PC-3 (cell line): ENCODE measurements around the gene C1QTNF5. TPM values are rescaled to one million over a fixed set of nuclear protein-coding genes. Genes with fewer than 3 reads are reported as not detected.

ENCODE experiments used
- ATAC-seq: fragments of 200-7000 bp; cut with Tn5 transposase; 2 replicates; pipeline ENCODE4 v1.9.1; 2020; ENCODE audit warnings: mild to moderate bottlenecking, moderate library complexity
- BruUV-seq: library from RNA; stranded (reverse); fragments of 400-500 nt; replicated peaks from 2 replicates; lab custom pipeline; 2021; lab: Mats Ljungman, UMichigan
- CTCF ChIA-PET: fragments of 300-600 bp; sonication (Branson Sonifier 250); formaldehyde crosslinking; loops from one replicate; lab custom pipeline; 2022; ENCODE audit warnings: antibody characterized with exemption; lab: Charles Lee
- POLR2A ChIA-PET: fragments of 300-600 bp; sonication (Branson Sonifier 250); formaldehyde crosslinking; loops from one replicate; lab custom pipeline; 2022; ENCODE audit warnings: antibody characterized with exemption; ENCODE audit not compliant: unreplicated experiment; lab: Charles Lee
- DNase-seq: peaks from one replicate; pipeline ENCODE4 v3.0.0-alpha.2; 2015
- H2AFZ ChIP-seq: fragments of 300-600 bp; sonication (generic); 2 replicates; pipeline ENCODE4 v1.6.0; 2016; ENCODE audit warnings: antibody characterized with exemption, low read length
- H3F3A ChIP-seq: fragments of 300-600 bp; sonication (generic); one replicate; pipeline ENCODE4 v1.6.0; 2017; ENCODE audit warnings: antibody characterized with exemption, low read length, control low read depth, mild to moderate bottlenecking; ENCODE audit not compliant: unreplicated experiment
- H3K27ac ChIP-seq: fragments of 300-600 bp; sonication (generic); 2 replicates; pipeline ENCODE4 v1.5.1; 2016; ENCODE audit warnings: mild to moderate bottlenecking, low read length
- H3K27me3 ChIP-seq: fragments of 300-600 bp; sonication (generic); 2 replicates; pipeline ENCODE4 v1.6.1; 2016; ENCODE audit warnings: low read length, mixed read lengths
- H3K36me3 ChIP-seq: fragments of 300-600 bp; sonication (generic); 2 replicates; pipeline ENCODE4 v1.6.1; 2016; ENCODE audit warnings: low read depth, mixed run types, low read length, mixed read lengths
- H3K4me1 ChIP-seq: fragments of 300-600 bp; sonication (generic); 2 replicates; pipeline ENCODE4 v1.5.1; 2016; ENCODE audit warnings: low read length; ENCODE audit not compliant: insufficient read depth
- H3K4me2 ChIP-seq: fragments of 300-600 bp; sonication (generic); 2 replicates; pipeline ENCODE4 v1.6.0; 2016; ENCODE audit warnings: low read length
- H3K4me3 ChIP-seq: fragments of 300-600 bp; sonication (generic); 2 replicates; pipeline ENCODE4 v1.5.1; 2016; ENCODE audit warnings: mild to moderate bottlenecking, low read length, mixed read lengths
- H3K79me2 ChIP-seq: fragments of 300-600 bp; sonication (generic); 2 replicates; pipeline ENCODE4 v1.6.1; 2017; ENCODE audit warnings: low read length, mixed read lengths
- H3K9ac ChIP-seq: fragments of 300-600 bp; sonication (generic); 2 replicates; pipeline ENCODE4 v1.6.0; 2016; ENCODE audit warnings: mild to moderate bottlenecking, low read length
- H3K9me2 ChIP-seq: fragments of 300-600 bp; sonication (generic); replicated peaks from 2 replicates; pipeline ENCODE4 v1.6.1; 2016; ENCODE audit warnings: mixed run types, low read length, mixed read lengths
- H3K9me3 ChIP-seq: fragments of 300-600 bp; sonication (generic); 2 replicates; pipeline ENCODE4 v1.6.1; 2016; ENCODE audit warnings: low read length, mixed read lengths
- H4K20me1 ChIP-seq: fragments of 300-600 bp; sonication (generic); 2 replicates; pipeline ENCODE4 v1.6.1; 2016; ENCODE audit warnings: low read length, mixed read lengths
- CTCF ChIP-seq: fragments of 300-600 bp; sonication (generic); conservative IDR thresholded peaks from 2 replicates; pipeline ENCODE4 v1.5.1; 2017; ENCODE audit warnings: antibody characterized with exemption, low read depth, mild to moderate bottlenecking, low read length
- EZH2 ChIP-seq: fragments of 300-600 bp; sonication (generic); IDR thresholded peaks from one replicate; pipeline ENCODE4 v1.6.1; 2017; ENCODE audit warnings: antibody characterized with exemption, mild to moderate bottlenecking, low read length; ENCODE audit not compliant: unreplicated experiment
- EZH2phosphoT487 ChIP-seq: fragments of 300-600 bp; sonication (generic); IDR thresholded peaks from 2 replicates; pipeline ENCODE4 v1.6.1; 2018; ENCODE audit warnings: mild to moderate bottlenecking, antibody characterized with exemption, low read length, borderline replicate concordance
- intact Hi-C: fragments of 100-400 bp; cut with micrococcal nuclease; formaldehyde crosslinking; loops from 2 replicates; pipeline ENCODE4 v1.9.0; 2023
- total RNA-seq: library from RNA; depleted of rRNA; stranded (reverse); fragments of >200 nt; gene quantifications from 2 replicates; pipeline ENCODE4 v1.2.3, GENCODE V29; 2014

Gene C1QTNF5
- total RNA-seq, 1 experiment from 2014 or later = 2.0 TPM

- BruUV-seq = no TSS peak
- Histone ChIP-seq H3K9ac (no peak overlapping the region), H3K4me3 (no peak overlapping the region), H3K27ac (no peak overlapping the region), H2AFZ (no peak overlapping the region), H4K20me1 (no peaks in the 10 kb centered on the region), H3K36me3 (peaks cover 47% of the 10 kb centered on the region), H3F3A (no peaks in the 10 kb centered on the region), H3K4me1 (no peaks in the 10 kb centered on the region), H3K79me2 (no peaks in the 10 kb centered on the region), H3K9me3 (no peaks in the 10 kb centered on the region), H3K4me2 (no peak overlapping the region), H3K9me2 (no peaks in the 10 kb centered on the region), H3K27me3 (no peaks in the 10 kb centered on the region)
- ChIA-PET CTCF (no interaction called here), POLR2A (no interaction called here)
- TF ChIP-seq CTCF (no peak), EZH2phosphoT487 (no peak), EZH2 (no peak)
- DNase-seq = no peak
- no peak for ATAC-seq
- intact Hi-C loops = loop anchor here (10.0 kb wide), 1 partner anchor 153 kb away; the partner anchor contains the start of gene ABCG4
Measured at GRCh38 chr11:119297938-119298337, 42.7 kb downstream of the C1QTNF5 start.

GRCh38 chr11:119295178-119295577 lies 45.5 kb downstream of the C1QTNF5 start:
- DNase-seq (peak; percentile 69), ATAC-seq (peak; percentile 91)
- TF ChIP-seq CTCF = peak; percentile 54
- no peak for TF ChIP-seq EZH2
- intact Hi-C loops = loop anchor here (10.0 kb wide), 1 partner anchor 150 kb away; the partner anchor contains the start of gene ABCG4
- BruUV-seq = no TSS peak
- Histone ChIP-seq H3K27me3 (no peaks in the 10 kb centered on the region), H2AFZ (no peak overlapping the region), H3F3A (no peaks in the 10 kb centered on the region), H4K20me1 (no peaks in the 10 kb centered on the region), H3K4me1 (no peaks in the 10 kb centered on the region), H3K9ac (no peak overlapping the region), H3K9me2 (no peaks in the 10 kb centered on the region), H3K4me2 (no peak overlapping the region), H3K27ac (no peak overlapping the region), H3K4me3 (no peak overlapping the region), H3K79me2 (no peaks in the 10 kb centered on the region), H3K36me3 (peaks cover 32% of the 10 kb centered on the region), H3K9me3 (no peaks in the 10 kb centered on the region)
- CTCF ChIA-PET = no interaction called here
- POLR2A ChIA-PET = no interaction called here

GRCh38 chr11:119293461-119293860 lies 47.2 kb downstream of the C1QTNF5 start:
- ATAC-seq (no peak), DNase-seq (no peak)
- no peaks in the 10 kb centered on the region for H4K20me1 ChIP-seq
- H3K4me2 ChIP-seq = no peak overlapping the region
- ChIA-PET POLR2A (no interaction called here), CTCF (no interaction called here)
- no peaks in the 10 kb centered on the region for H3F3A ChIP-seq
- TF ChIP-seq EZH2 (no peak), EZH2phosphoT487 (no peak), CTCF (no peak)
- no peak overlapping the region for H3K4me3 ChIP-seq
- H3K9ac ChIP-seq = no peak overlapping the region
- H3K27me3 ChIP-seq = no peaks in the 10 kb centered on the region
- peaks cover 30% of the 10 kb centered on the region for H3K36me3 ChIP-seq
- H3K4me1 ChIP-seq = no peaks in the 10 kb centered on the region
- H3K79me2 ChIP-seq = no peaks in the 10 kb centered on the region
- no peaks in the 10 kb centered on the region for H3K9me3 ChIP-seq
- BruUV-seq = no TSS peak
- no peak overlapping the region for H3K27ac ChIP-seq
- no peaks in the 10 kb centered on the region for H3K9me2 ChIP-seq
- intact Hi-C loops = loop anchor here (10.0 kb wide), 1 partner anchor 149 kb away; the partner anchor contains the start of gene ABCG4
- no peak overlapping the region for H2AFZ ChIP-seq
